DMS79 treated with DMSO at 0.1 percent for 48 hours (cell line): ENCODE data around the gene POLR3E.
A peak's percentile ranks its signal among the peaks of the same experiment; 100 is the strongest.
"Not testable (repeated sequence)": the region's sequence is repeated elsewhere in the genome, so short reads cannot be mapped to it uniquely, and the experiment has no call there.

Experiments
- DNase-seq: peaks from one replicate; lab custom pipeline; 2025; lab: John Stamatoyannopoulos, UW

POLR3E gene

DNA sequence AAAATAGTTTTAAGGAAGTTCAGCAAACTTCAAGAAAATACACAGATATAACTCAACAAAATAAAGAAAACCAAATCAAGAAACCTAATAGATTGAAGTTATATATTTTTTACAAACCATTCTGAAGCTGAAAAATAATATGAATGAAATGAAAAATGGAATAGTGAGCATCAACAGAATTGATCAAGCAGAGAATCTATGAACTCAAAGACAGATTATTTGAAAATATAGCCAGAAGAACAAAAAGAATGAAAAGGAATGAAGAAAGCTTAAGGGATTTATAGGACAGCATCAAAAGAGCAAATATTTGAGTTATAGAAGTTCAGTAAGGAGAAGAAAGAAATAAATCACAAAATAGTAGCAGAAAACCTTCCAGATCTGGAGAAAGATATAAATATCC, 39.4 kb downstream of the POLR3E start:
- no peak for DNase-seq

DNA sequence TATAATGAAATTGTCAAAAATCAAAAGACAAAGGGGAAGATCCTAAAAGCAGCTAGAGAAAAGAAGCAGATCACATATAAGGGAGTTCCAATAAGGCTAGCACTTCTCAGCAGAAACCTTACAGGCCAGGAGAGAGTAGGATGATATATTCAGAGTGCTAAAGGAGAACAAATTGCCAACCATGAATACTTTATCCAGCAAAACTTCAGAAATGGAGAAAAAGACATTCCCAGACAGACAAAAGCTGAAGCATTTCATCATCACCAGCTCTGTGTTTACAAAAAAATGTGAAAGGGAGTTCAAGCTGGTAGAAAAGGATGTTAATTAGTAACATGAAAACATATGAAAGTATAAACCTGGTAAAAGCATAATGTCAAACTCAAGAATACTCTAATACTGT, 39.8 kb downstream of the POLR3E start:
- no peak for DNase-seq

DNA sequence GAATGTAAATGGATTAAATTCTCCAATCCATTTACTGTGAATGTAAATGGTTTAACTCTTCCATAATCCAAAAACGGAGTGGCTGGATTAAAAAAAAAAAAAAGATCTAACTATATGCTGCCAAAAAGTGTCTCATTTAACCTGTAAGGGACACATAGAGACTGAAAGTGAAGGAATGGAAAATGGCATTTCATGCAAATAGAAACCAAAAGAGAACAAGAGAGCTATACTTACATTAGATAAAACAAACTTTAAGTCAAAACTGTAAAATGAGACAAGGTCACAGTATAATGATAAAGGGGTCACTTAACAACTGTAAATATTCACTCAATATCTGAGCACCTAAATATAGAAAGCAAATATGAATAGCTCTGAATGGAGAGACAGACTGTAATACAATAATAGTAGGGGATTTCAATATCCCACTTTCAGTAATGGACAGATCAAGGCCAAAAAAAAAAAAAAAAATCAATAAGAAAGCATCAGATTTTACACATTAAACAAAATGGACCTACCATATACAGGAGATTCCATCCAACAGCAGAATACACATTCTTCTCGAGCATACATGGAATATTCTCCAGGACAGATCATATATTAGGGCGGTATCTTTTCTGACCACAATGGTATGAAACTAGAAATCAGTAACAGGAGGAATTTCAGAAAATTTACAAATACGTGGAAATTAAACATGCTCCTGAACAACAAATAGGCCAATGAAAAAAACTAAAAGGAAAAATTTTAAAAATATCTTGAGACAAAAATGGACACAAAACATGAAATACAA, 40.8 kb downstream of the POLR3E start:
- no peak for DNase-seq

DNA sequence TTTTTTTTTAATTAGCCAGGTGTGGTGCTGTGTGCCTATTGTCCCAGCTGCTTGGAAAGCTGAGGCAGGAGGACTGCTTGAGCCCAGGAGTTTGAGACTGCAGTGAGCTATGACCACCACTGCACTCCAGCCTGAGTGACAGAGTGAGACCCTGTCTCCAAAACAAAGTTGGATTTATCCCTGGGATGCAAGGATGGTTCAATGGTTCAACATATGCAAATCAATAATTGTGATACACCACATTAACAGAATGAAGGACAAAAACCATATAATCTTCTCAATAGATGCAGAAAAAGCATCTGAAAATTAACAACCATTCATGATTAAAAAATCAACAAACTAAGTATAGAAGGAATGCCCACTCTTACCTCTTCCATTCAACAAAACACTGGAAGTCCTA, 43.7 kb downstream of the POLR3E start:
- DNase-seq: no peak

DNA sequence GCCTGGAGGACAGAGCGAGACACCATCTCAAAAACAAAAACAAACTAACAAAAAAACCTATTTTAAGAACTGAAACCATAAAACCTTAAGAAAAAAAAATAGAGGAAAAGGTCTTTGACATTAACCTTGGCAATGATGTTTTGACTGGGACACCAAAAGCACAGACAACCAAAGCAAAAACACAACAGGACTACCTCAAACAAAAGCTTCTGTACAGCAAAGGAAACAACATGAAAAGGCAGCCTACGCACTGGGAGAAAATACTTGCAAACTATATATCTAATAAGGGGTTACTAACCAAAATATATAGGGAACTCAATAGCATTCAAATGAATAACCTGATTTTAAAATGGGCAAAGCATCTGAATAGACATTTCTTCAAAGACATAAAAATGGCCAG, 44.9 kb downstream of the POLR3E start:
- DNase-seq: no peak

DNA sequence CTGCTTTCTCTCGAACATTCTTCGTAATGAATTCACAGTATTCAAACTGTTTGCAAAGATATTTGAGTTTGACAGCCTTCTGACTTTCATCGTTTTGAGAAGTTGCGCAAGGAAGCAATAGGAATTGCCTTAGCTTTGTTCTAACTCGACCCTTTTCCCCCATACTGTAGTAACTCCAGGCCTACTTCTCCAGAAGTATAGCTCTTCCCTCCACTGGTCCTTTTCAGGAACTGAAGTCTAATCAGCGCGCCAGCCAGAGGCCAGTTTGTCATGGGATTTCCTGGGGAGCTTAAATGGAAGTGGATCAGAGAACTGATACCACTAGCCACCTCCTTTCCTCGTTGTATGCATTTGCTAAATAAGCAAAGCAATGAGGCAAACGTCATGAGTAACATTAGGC, 49.3 kb downstream of the POLR3E start:
- no peak for DNase-seq

DNA sequence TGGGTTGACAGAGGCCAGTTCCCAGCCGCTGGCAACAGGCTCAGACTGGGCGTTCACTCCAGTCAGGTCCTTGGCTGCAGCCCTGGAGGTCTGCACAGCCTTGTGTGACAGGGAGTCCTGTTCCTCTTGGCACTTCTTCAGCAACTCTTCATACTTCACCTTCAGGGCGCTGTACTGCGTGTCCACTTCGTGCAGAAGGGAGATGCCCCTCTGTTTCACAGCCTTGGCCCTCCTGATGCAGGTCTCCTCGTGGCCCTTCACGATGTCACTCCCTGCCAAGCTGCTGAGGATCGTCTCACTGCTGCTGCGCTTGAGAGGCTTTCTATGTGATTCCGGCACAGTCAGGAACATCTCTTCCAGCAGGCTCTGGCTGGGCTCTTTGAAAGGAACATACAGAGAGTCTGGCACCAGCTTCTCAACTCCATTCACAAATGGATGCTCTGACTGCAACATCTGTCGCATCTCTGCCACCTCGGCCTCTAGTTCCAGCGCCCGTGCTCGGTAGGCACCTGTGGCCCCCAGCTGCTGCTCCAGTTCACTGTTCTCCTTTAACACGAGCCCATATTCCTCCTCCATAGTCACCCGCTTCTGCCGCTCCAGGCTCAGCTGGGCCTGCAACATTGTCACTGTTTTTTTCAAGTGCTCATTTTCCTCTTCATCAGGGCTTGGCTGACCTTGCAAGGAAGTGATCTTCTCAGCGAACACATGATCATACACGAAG, 50.1 kb downstream of the POLR3E start:
- DNase-seq: no peak

DNA sequence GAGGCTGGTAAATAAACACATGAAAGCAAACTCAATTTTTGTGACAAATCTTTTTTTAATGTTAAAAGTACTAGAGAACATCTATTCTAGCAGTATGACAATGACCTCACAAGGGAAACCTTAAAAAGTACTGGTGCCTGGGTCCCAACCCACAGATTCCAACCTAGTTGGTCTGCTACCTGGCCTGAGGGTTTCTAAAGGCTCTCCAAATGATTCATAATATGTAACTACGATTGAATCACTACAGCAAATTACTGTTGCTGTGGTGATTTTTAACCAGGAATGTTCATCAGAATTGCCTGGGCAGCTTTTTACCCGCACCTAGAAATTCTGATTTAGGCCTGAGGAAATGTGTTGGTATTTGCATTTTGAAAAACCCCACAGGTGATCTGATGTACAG, 51.1 kb downstream of the POLR3E start:
- no peak for DNase-seq

DNA sequence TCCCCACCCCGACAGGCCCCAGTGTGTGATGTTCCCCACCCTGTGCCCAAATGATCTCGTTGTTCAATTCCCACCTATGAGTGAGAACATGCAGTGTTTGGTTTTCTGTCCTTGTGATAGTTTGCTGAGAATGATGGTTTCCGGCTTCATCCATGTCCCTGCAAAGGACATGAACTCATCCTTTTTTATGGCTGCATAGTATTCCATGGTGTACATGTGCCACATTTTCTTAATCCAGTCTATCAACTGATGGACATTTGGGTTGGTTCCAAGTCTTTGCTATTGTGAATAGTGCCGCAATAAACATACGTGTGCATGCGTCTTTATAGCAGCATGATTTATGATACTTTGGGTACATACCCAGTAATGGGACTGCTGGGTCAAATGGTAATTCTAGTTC, 53.8 kb downstream of the POLR3E start:
- DNase-seq: not testable (repeated sequence)

DNA sequence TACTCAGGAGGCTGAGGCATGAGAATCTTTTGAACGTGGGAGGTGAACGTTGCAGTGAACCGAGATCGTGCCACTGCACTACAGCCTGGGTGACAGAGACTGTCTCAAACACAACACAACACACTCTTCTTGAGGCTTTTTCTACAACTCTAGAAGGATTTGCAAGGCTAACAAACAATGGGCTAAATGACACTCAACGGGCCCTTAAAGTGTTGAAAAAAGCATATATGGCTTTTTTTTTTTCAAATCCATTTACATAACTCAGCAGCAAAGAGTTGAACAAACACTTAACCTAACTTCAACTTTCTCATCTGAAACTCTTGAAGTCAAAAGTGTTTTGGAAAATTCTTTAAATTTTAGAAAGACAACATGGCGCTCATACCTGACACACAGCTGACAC, 54.9 kb downstream of the POLR3E start:
- no peak for DNase-seq

DNA sequence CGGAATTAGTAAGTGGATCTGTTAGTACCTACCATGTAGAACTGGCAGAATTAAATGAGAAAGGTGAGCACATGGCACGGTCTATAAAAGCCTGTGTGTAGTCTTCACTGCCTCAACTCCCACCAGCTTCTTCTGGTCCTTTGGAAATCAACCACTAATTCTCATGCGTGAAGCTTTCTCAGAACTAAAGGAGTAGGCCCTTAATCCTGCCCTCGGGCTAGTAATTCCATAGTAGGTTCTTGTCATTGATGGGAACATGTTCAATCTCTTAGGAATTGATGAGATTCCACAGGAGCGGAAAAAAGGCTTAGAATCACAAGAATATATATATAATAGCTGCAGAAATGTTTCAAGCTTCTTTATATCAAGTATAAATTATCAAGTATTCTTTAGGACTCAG, 55.5 kb downstream of the POLR3E start:
- DNase-seq: no peak

DNA sequence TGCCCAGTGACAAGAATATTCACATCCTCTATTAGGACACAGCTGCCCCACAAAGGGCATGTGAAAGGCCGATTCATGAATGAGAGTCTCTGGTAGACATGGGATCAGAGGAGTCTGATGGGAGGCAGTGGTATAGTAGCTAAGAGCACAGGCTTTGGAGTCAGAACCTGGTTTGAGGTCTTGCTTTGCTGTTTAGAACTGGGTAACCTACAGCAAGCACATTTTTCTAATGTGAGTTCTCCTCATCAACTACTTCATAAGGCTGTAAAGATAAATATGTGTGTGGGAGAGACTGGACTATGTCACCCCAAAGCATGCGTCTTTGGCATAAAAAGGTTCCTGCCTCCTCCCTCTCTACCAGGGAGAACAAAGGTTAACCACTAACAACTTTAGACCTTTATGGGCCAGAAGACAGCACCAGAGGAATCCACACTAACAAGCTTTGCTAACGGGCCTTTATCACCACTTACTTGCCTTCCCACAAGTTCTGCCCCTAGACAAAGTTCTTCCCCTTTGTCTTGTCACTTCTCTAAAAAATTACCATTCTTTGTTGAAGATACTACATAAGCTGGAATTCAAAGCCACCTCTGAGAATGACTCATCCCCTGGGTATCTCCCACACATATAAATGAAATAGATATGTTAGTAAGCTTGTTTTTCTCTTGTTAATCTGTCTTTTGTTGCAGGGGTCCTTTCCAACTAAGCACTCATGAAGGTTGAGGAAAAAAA, 56.1 kb downstream of the POLR3E start:
- DNase-seq: no peak

DNA sequence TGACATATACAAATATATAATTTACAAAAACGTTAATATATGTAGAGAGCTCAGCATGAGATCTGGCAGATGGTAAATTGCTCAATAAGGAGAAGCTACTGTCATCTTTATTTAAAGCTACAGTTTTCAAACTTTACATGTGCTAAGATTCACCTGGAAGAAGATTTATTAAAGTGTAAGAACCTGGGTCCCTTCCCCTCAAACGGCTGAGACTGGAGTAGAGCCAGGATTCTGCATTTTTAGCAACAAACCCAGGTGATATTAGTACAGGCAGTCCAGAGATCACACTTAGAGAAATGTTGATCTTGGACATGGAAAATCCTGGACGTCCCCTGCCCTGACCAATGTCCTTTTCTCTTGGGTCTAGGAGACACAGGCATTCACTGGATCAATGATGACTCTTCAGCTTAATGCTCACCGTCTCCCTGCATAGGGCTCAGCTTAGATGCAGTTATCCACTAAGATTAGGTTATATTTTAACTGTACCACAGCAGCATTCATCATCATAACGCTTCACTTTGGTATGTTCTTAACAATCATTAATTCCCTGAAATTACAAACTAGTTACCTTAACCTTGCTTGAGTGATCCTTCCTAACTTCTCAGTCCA, 56.8 kb downstream of the POLR3E start:
- DNase-seq: no peak

DNA sequence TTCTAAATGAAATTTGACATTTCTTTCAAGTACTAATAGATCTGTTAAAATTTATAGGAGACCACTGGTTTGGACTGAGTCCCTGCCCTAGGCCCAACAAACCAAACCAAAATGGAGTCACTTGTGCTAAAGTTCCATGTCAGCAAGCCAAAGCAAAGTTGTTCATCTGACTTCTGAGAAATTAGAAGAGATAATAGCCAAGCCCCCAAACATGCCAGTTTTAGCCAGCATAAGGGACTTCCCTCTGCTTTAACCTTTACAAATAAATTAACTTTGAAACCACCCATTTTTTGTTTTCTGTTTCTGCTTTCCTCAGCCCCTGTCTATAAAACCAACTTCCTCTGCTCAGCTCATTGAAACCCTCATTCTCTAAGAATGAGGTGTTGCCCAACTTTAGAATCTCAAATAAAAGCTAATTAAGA, 58.3 kb downstream of the POLR3E start:
- no peak for DNase-seq

DNA sequence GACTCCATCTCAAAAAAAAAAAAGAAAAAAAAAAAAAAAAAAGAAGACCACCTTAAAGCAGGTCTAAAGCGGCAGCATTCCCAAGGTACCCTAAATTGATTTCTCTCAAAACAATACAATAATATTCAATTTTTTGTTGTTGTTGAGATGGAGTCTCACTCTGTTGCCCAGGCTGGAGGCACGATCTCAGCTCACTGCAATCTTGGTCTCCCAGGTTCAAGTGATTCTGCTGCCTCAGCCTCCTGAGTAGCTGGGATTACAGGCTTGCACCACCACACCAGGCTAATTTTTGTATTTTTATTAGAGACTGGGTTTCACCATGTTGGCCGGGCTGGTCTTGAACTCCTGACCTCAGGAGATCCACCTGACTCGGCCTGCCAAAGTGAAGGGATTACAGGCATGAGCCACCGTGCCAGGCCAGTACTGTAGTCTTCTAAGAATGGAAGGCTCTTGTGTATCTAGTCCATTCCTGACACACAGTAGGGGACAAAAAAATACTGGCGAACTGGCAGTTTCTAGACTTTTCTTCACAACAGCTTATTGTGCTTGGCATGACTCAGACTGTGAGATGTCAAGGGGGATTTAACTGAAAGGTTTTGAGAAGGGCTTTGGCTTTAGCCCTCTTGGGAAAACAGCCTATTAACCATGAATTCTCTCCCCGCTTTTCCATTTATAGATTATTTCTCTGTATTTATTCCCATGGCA, 59.9 kb downstream of the POLR3E start:
- no peak for DNase-seq

DNA sequence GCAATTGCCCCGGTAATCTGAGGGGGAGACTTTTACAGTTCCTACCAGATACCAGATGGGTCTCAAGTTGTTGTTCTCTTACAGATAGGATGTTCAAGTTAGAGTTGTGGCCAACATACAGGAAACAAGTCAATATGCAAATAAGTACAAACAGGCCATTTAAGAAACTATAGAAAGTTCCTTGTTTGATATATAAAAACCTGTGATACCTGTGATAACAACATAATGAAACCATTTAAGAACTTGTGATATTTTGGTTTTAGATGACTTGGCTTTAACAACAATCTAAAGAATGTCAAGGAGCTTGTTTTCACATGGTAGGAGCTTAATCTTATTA, 60.4 kb downstream of the POLR3E start:
- no peak for DNase-seq

DNA sequence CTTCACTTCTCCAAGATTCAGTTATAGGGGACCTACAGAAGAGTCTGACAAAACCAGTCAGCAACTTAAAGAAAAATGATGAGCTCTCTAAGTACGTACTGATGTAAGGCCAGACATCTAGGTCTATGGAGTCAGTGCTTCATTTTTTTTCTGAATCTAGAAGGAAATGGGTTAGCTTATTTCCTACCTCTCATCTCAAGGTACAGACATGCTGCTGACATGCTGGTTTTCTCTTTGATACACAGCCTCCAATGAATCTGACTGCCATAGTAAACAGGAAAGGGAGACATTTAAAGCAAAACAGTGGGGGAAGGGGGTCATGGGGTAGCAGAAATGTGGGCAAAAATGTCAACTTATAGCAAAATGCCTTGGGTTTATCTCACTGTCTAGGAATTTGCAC, 60.8 kb downstream of the POLR3E start:
- DNase-seq: no peak

DNA sequence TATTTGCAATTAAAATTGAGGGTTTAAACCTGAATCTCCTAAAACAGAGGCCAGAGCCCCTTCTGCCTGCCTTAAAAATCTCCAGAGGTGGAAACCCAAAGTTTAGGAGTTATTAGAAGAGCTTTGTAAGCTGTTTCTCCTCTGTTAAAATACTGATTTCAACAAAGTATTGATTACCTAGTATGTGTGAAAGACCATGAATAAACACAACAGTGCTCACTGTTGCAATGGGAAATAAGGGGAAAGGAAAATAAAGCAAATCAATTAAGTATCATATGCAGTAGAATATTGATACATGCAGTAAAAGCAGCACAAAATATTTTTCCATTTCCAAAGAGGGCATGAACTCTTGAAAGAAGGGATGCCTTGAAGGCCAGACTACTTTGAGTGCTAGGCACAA, 62.5 kb downstream of the POLR3E start:
- no peak for DNase-seq

DNA sequence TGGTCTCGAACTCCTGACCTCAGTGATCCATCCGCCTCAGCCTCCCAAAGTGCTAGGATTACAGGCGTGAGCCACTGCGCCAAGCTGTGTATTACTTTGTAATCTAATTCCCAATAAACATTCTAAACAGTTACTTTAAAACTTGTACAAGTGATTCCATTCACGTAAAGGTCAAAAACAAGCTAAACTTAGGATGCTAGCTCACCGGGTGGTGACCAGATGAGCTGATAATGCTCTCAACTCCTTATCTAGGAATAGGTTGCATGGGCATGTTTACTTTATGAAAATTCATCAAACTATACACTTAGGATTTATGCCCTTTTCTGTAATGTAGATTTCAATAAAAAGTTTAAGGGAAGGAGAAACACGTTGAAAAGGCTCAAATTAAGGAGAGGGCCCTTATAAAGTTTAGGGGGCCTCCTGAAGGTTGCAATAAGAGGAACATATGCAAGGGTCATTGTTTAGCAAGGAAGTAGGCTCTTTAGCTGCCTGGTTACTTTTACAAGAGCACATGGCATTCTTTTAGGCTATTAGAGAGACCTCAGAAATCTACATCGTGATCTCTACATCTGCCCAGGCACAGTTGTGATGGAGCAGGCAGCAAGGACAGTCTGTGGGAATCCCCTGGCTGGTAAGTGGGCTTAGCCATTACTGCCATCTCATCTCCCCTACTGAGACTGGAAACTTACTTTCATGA, 63.9 kb downstream of the POLR3E start:
- no peak for DNase-seq

DNA sequence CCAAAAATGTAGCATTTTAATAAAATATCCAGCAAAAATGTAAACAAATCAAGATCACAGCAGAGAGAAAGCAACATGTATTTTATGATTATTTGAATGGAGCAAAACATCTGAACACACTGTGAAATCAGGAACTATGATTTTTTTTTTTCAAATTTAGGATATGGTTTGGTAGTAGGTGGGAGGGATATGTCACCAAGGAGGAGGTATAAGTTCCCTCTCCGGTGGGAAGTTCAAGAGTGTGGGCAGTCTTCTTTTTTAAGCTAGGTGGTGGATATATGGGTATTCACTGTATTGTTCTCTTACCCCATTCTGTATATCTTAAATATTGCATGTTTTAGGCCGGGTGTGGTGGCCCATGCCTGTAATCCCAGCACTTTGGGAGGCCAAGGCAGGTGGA, 67.0 kb downstream of the POLR3E start:
- DNase-seq: no peak

DNA sequence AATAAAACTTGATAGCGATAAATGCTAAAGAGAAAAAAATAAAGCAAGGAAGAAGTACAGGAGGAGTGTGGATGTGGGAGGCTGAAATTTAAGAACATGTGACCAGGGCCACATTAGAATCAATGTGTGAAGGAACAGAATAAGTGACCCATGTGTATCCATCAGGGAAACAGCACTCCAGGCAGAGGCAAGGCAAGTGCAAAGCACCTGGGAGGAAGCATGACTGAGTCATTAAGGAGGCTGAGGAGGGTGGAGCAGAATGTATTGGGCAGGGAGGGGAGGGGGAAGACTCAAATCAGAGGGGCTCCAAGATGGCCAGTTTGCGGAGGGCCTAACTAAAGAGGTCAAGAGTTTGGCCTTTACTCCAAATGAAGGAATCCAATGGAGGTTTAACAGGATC, 69.2 kb downstream of the POLR3E start:
- peak; percentile 22 for DNase-seq

DNA sequence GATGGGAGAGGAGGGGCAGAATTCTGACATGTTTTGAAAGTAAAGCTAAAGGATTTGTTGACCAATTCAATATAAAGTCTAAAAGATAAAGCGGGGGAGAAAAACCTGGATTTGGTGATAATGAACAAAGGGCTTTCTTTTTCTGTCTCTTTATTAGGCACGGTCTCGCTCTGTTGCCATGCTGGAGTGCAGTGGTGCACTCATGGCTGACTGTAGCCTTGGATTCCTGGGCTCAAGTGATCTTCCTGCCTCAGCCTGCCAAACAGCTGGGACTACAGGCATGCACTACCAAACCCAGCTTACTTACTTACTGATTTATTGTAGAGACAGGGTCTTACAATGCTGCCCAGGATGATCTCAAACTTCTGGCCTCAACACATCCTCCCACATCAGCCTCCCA, 69.7 kb downstream of the POLR3E start:
- peak; percentile 53 for DNase-seq
